ENCODE measurements around the gene PRMT2. TPM values are rescaled to one million over a fixed set of nuclear protein-coding genes. Genes with fewer than 3 reads are reported as not detected.

The PRMT2 gene
- total and polyA plus RNA-seq, 2 experiments from 2014 or later, result 51.9 to 56.9 TPM

DNA sequence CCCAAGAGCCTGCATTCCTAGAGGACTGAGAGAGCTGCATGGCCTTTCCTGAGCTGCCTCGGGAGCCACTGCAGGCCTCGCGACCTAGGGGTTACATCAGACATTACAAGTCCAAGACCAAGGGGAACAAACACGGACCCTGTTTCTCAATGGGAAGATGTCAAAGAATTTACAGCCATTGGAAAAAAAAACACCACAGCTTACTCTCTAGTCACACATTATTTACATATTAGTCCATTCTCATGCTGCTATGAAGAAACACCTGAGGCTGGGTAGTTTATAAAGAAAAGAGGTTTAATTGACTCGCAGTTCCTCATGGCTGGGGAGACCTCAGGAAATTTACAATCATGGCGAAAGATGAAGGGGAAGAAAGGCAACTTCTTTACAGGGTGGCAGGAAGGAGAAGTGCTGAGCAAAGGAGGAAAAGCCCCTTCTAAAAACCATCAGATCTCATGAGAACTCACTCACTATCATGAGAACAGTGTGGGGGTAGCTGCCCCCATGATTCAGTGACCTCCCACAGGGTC is 8.4 kb upstream of the PRMT2 start (continued):
- TF ChIP-seq, protein P1, sequence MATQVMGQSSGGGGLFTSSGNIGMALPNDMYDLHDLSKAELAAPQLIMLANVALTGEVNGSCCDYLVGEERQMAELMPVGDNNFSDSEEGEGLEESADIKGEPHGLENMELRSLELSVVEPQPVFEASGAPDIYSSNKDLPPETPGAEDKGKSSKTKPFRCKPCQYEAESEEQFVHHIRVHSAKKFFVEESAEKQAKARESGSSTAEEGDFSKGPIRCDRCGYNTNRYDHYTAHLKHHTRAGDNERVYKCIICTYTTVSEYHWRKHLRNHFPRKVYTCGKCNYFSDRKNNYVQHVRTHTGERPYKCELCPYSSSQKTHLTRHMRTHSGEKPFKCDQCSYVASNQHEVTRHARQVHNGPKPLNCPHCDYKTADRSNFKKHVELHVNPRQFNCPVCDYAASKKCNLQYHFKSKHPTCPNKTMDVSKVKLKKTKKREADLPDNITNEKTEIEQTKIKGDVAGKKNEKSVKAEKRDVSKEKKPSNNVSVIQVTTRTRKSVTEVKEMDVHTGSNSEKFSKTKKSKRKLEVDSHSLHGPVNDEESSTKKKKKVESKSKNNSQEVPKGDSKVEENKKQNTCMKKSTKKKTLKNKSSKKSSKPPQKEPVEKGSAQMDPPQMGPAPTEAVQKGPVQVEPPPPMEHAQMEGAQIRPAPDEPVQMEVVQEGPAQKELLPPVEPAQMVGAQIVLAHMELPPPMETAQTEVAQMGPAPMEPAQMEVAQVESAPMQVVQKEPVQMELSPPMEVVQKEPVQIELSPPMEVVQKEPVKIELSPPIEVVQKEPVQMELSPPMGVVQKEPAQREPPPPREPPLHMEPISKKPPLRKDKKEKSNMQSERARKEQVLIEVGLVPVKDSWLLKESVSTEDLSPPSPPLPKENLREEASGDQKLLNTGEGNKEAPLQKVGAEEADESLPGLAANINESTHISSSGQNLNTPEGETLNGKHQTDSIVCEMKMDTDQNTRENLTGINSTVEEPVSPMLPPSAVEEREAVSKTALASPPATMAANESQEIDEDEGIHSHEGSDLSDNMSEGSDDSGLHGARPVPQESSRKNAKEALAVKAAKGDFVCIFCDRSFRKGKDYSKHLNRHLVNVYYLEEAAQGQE (IDR thresholded peaks at IDR 0.05; ENCODE audit: unreplicated experiment), result no peak
- TF ChIP-seq ZNF331 (CRISPR knock-in tag; IDR thresholded peaks at IDR 0.05; ENCODE audit: low read depth) (no peak), EZH2phosphoT487 (IDR thresholded peaks at IDR 0.05; ENCODE audit: unreplicated experiment) (no peak), CREB1 (CRISPR knock-in tag; IDR thresholded peaks at IDR 0.05; ENCODE audit: low read depth) (no peak), EZH2 (IDR thresholded peaks at IDR 0.05; ENCODE audit: low read depth, unreplicated experiment) (no peak)

- Mint-ChIP-seq H3K4me3 (no peak overlapping the region; the same call in 2 of the 3 replicates), H3K4me1 (peaks cover 7% of the 10 kb centered on the region), H3K36me3 (ENCODE audit: low read depth) (peaks cover 13% of the 10 kb centered on the region), H3K27ac (no peak overlapping the region), H3K9me3 (peaks cover 22% of the 10 kb centered on the region), H3K27me3 (ENCODE audit: insufficient read depth, low read depth, poor library complexity) (peaks cover 4% of the 10 kb centered on the region)
- peaks cover 5% of the 10 kb centered on the region for H3K4me1 ChIP-seq (ENCODE audit: insufficient read depth)
- DNase-seq (ENCODE audit: low spot score) (no peak), ATAC-seq (no peak)
- no peak overlapping the region for H2AFZ ChIP-seq
- H3K27me3 ChIP-seq (ENCODE audit: insufficient read depth), result no peaks in the 10 kb centered on the region
- H3K36me3 ChIP-seq (ENCODE audit: insufficient read depth), result no peaks in the 10 kb centered on the region
- H3K27ac ChIP-seq (ENCODE audit: low read depth), result no peak overlapping the region
- H3K4me2 ChIP-seq, result no peak overlapping the region
- peaks cover 6% of the 10 kb centered on the region; the same call in 1 of the 2 replicates for H3K9me2 ChIP-seq (ENCODE audit: insufficient read depth)
- no peak overlapping the region for H3K4me3 ChIP-seq
- H3F3A ChIP-seq (replicated peaks; ENCODE audit: low read depth), result no peaks in the 10 kb centered on the region
- H4K20me1 ChIP-seq (replicated peaks; ENCODE audit: insufficient read depth), result no peaks in the 10 kb centered on the region
- no peaks in the 10 kb centered on the region for H3K79me2 ChIP-seq (replicated peaks; ENCODE audit: insufficient read depth)
- no peak for TF ChIP-seq CTCF (conservative IDR thresholded peaks at IDR 0.05; ENCODE audit: low read depth in 2 of 2)
- no peak for TF ChIP-seq STAT1 (IDR thresholded peaks at IDR 0.05; ENCODE audit: unreplicated experiment)
- TF ChIP-seq POLR2AphosphoS5 (IDR thresholded peaks at IDR 0.05; ENCODE audit: low read depth), result no peak
- TF ChIP-seq EZH2phosphoT487 (IDR thresholded peaks at IDR 0.05; ENCODE audit: unreplicated experiment), result no peak
- TF ChIP-seq ZNF114 (CRISPR knock-in tag; IDR thresholded peaks at IDR 0.05), result no peak
- TF ChIP-seq EZH2 (IDR thresholded peaks at IDR 0.05; ENCODE audit: low read depth, unreplicated experiment), result no peak
- TF ChIP-seq, protein P2, sequence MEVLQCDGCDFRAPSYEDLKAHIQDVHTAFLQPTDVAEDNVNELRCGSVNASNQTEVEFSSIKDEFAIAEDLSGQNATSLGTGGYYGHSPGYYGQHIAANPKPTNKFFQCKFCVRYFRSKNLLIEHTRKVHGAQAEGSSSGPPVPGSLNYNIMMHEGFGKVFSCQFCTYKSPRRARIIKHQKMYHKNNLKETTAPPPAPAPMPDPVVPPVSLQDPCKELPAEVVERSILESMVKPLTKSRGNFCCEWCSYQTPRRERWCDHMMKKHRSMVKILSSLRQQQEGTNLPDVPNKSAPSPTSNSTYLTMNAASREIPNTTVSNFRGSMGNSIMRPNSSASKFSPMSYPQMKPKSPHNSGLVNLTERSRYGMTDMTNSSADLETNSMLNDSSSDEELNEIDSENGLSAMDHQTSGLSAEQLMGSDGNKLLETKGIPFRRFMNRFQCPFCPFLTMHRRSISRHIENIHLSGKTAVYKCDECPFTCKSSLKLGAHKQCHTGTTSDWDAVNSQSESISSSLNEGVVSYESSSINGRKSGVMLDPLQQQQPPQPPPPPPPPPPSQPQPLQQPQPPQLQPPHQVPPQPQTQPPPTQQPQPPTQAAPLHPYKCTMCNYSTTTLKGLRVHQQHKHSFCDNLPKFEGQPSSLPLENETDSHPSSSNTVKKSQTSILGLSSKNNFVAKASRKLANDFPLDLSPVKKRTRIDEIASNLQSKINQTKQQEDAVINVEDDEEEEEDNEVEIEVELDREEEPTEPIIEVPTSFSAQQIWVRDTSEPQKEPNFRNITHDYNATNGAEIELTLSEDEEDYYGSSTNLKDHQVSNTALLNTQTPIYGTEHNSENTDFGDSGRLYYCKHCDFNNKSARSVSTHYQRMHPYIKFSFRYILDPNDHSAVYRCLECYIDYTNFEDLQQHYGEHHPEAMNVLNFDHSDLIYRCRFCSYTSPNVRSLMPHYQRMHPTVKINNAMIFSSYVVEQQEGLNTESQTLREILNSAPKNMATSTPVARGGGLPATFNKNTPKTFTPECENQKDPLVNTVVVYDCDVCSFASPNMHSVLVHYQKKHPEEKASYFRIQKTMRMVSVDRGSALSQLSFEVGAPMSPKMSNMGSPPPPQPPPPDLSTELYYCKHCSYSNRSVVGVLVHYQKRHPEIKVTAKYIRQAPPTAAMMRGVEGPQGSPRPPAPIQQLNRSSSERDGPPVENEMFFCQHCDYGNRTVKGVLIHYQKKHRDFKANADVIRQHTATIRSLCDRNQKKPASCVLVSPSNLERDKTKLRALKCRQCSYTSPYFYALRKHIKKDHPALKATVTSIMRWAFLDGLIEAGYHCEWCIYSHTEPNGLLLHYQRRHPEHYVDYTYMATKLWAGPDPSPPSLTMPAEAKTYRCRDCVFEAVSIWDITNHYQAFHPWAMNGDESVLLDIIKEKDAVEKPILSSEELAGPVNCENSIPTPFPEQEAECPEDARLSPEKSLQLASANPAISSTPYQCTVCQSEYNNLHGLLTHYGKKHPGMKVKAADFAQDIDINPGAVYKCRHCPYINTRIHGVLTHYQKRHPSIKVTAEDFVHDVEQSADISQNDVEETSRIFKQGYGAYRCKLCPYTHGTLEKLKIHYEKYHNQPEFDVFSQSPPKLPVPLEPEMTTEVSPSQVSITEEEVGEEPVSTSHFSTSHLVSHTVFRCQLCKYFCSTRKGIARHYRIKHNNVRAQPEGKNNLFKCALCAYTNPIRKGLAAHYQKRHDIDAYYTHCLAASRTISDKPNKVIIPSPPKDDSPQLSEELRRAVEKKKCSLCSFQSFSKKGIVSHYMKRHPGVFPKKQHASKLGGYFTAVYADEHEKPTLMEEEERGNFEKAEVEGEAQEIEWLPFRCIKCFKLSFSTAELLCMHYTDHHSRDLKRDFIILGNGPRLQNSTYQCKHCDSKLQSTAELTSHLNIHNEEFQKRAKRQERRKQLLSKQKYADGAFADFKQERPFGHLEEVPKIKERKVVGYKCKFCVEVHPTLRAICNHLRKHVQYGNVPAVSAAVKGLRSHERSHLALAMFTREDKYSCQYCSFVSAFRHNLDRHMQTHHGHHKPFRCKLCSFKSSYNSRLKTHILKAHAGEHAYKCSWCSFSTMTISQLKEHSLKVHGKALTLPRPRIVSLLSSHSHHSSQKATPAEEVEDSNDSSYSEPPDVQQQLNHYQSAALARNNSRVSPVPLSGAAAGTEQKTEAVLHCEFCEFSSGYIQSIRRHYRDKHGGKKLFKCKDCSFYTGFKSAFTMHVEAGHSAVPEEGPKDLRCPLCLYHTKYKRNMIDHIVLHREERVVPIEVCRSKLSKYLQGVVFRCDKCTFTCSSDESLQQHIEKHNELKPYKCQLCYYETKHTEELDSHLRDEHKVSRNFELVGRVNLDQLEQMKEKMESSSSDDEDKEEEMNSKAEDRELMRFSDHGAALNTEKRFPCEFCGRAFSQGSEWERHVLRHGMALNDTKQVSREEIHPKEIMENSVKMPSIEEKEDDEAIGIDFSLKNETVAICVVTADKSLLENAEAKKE (CRISPR knock-in tag; IDR thresholded peaks at IDR 0.05), result no peak
- TF ChIP-seq, protein P3, sequence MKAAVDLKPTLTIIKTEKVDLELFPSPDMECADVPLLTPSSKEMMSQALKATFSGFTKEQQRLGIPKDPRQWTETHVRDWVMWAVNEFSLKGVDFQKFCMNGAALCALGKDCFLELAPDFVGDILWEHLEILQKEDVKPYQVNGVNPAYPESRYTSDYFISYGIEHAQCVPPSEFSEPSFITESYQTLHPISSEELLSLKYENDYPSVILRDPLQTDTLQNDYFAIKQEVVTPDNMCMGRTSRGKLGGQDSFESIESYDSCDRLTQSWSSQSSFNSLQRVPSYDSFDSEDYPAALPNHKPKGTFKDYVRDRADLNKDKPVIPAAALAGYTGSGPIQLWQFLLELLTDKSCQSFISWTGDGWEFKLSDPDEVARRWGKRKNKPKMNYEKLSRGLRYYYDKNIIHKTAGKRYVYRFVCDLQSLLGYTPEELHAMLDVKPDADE (IDR thresholded peaks at IDR 0.05), result no peak
- no peak for TF ChIP-seq JUNB (IDR thresholded peaks at IDR 0.05; ENCODE audit: unreplicated experiment)
- no peak for TF ChIP-seq NANOG (IDR thresholded peaks at IDR 0.05; ENCODE audit: borderline replicate concordance)
- TF ChIP-seq CREB1 (CRISPR knock-in tag; IDR thresholded peaks at IDR 0.05; ENCODE audit: low read depth), result no peak
- TF ChIP-seq ZNF331 (CRISPR knock-in tag; IDR thresholded peaks at IDR 0.05; ENCODE audit: low read depth), result no peak
Measured at GRCh38 chr21:46627726-46628125, 7.7 kb upstream of the PRMT2 start.

Data from GM23338 (cell line).